ENCODE data around the gene DOCK10. TPM values are rescaled to one million over a fixed set of nuclear protein-coding genes. Genes with fewer than 3 reads are reported as not detected.

DOCK10 gene
- total and polyA plus RNA-seq, 2 donors (not counting 1 experiment from before 2014, with no cell fraction given): 49.5 to 139 TPM

- H3K79me2 ChIP-seq (ENCODE audit: control insufficient read depth, insufficient read depth, low read length): peaks cover 63% of the 10 kb centered on the region
- H3K9ac ChIP-seq (ENCODE audit: low read length): no peak overlapping the region
- peaks cover 2% of the 10 kb centered on the region for H3K4me1 Mint-ChIP-seq
- no peaks in the 10 kb centered on the region for H3K9me3 ChIP-seq (ENCODE audit: control extremely low read depth in 1 of 3, control insufficient read depth in 2 of 3, insufficient read depth in 1 of 3, low read length in 2 of 3)
- WGBS (ENCODE audit: insufficient coverage): no CpG with 5 or more reads among the region's 3 CpGs
- CTCF ChIA-PET: interaction anchor here (1.2 kb wide), 1 partner anchor 11 kb away, joined by 5 read pairs; no protein-coding TSS in a partner anchor
- no peaks in the 10 kb centered on the region for H3K4me1 ChIP-seq (ENCODE audit: control insufficient read depth in 2 of 2, insufficient read depth in 2 of 2, low read length in 2 of 2)
- TF ChIP-seq EZH2 (IDR thresholded peaks at IDR 0.05; ENCODE audit: borderline replicate concordance, insufficient read depth, low read depth, low read length, poor library complexity, severe bottlenecking) (no peak), CTCF (IDR thresholded peaks at IDR 0.05) (no peak)
- DNase-seq: no peak
- no peak overlapping the region for H3K4me2 ChIP-seq (replicated peaks; ENCODE audit: low read depth, low read length, poor library complexity, severe bottlenecking)
- H3K4me3 ChIP-seq (ENCODE audit: control extremely low read depth in 1 of 5, extremely low read depth in 1 of 5, insufficient read depth in 1 of 5, low read depth in 2 of 5, low read length in 4 of 5): no peak overlapping the region
- H3K36me3 ChIP-seq (replicated peaks in 1 of 2; ENCODE audit: control extremely low read depth in 1 of 2, control insufficient read depth in 1 of 2, extremely low read depth in 1 of 2, insufficient read depth in 2 of 2, low read length in 1 of 2): peaks cover 2 to 3% of the 10 kb centered on the region in 2 experiments
- no peak overlapping the region for H3K27ac ChIP-seq (ENCODE audit: low read length in 2 of 2)
- H3K4me3 Mint-ChIP-seq: no peak overlapping the region
- POLR2A ChIA-PET: no interaction called here
- no peak overlapping the region for H2AFZ ChIP-seq (ENCODE audit: insufficient read depth, low read depth, low read length, poor library complexity, severe bottlenecking)
- no peaks in the 10 kb centered on the region for H3K27me3 ChIP-seq (replicated peaks in 1 of 4; ENCODE audit: control extremely low read depth in 1 of 4, control insufficient read depth in 3 of 4, insufficient read depth in 4 of 4, low read length in 3 of 4)
- no peaks in the 10 kb centered on the region for H3K27me3 Mint-ChIP-seq
- intact Hi-C loops (cut with micrococcal nuclease): no loop called here
- no peak for ATAC-seq (ENCODE audit: low read depth)
- H4K20me1 ChIP-seq (ENCODE audit: control insufficient read depth, insufficient read depth, low read length, poor library complexity, severe bottlenecking): peaks cover 6% of the 10 kb centered on the region
- H3K27ac Mint-ChIP-seq: no peak overlapping the region
- H3K9me3 Mint-ChIP-seq (ENCODE audit: insufficient read depth): no peaks in the 10 kb centered on the region
Measured at GRCh38 chr2:225020168-225020849, 22.0 kb downstream of the DOCK10 start.

- ATAC-seq (ENCODE audit: low read depth) (no peak), DNase-seq (no peak)
- Histone ChIP-seq H3K4me2 (replicated peaks; ENCODE audit: low read depth, low read length, poor library complexity, severe bottlenecking) (no peak overlapping the region), H3K27ac (ENCODE audit: low read length in 2 of 2) (no peak overlapping the region), H3K9ac (ENCODE audit: low read length) (no peak overlapping the region), H3K9me3 (ENCODE audit: control extremely low read depth in 1 of 3, control insufficient read depth in 2 of 3, insufficient read depth in 1 of 3, low read length in 2 of 3) (no peaks in the 10 kb centered on the region), H2AFZ (ENCODE audit: insufficient read depth, low read depth, low read length, poor library complexity, severe bottlenecking) (no peak overlapping the region), H3K79me2 (ENCODE audit: control insufficient read depth, insufficient read depth, low read length) (peaks cover 58% of the 10 kb centered on the region), H3K36me3 (replicated peaks in 1 of 2; ENCODE audit: control extremely low read depth in 1 of 2, control insufficient read depth in 1 of 2, extremely low read depth in 1 of 2, insufficient read depth in 2 of 2, low read length in 1 of 2) (peaks cover 2 to 3% of the 10 kb centered on the region in 2 experiments), H3K4me3 (ENCODE audit: control extremely low read depth in 1 of 5, extremely low read depth in 1 of 5, insufficient read depth in 1 of 5, low read depth in 2 of 5, low read length in 4 of 5) (no peak overlapping the region), H3K27me3 (replicated peaks in 1 of 4; ENCODE audit: control extremely low read depth in 1 of 4, control insufficient read depth in 3 of 4, insufficient read depth in 4 of 4, low read length in 3 of 4) (no peaks in the 10 kb centered on the region), H4K20me1 (ENCODE audit: control insufficient read depth, insufficient read depth, low read length, poor library complexity, severe bottlenecking) (no peaks in the 10 kb centered on the region), H3K4me1 (ENCODE audit: control insufficient read depth in 2 of 2, insufficient read depth in 2 of 2, low read length in 2 of 2) (no peaks in the 10 kb centered on the region)
- ChIA-PET CTCF (interaction anchor here (0.7 to 1.2 kb wide), 2 partner anchors 10 to 624 kb away, joined by 3 to 5 read pairs; no protein-coding TSS in a partner anchor), POLR2A (no interaction called here)
- TF ChIP-seq CTCF (IDR thresholded peaks at IDR 0.05): no peak
- TF ChIP-seq EZH2 (IDR thresholded peaks at IDR 0.05; ENCODE audit: borderline replicate concordance, insufficient read depth, low read depth, low read length, poor library complexity, severe bottlenecking): no peak
- intact Hi-C loops (cut with micrococcal nuclease): no loop called here
- Mint-ChIP-seq H3K4me1 (no peaks in the 10 kb centered on the region), H3K4me3 (no peak overlapping the region), H3K27ac (no peak overlapping the region), H3K9me3 (ENCODE audit: insufficient read depth) (no peaks in the 10 kb centered on the region), H3K27me3 (no peaks in the 10 kb centered on the region)
- WGBS (ENCODE audit: insufficient coverage): no CpG with 5 or more reads among the region's 4 CpGs
Measured at GRCh38 chr2:225019105-225019504, 23.2 kb downstream of the DOCK10 start.
